CD4-positive, alpha-beta memory T cell (primary cell): ENCODE data around the gene SASH3. TPM values are rescaled to one million over a fixed set of nuclear protein-coding genes. Genes with fewer than 3 reads are reported as not detected.

ENCODE experiments used
- CTCF ChIA-PET: fragments of 350-600 bp; sonication (Branson Sonifier 250); formaldehyde crosslinking; loops from one replicate; lab custom pipeline; 2021; ENCODE audit warnings: inconsistent platforms; ENCODE audit not compliant: partially characterized antibody; lab: Charles Lee
- POLR2A ChIA-PET: fragments of 350-600 bp; sonication (Branson Sonifier 250); formaldehyde crosslinking; loops from one replicate; lab custom pipeline; 2021; ENCODE audit not compliant: partially characterized antibody; lab: Charles Lee
- DNase-seq, 5 donors: peaks; one replicate each; pipeline versions ENCODE4 v3.0.0 to v3.0.0-alpha.2; 2020 to 2022; ENCODE audit warnings: mixed read lengths in 1 of 5
- H3K27ac ChIP-seq: one replicate; pipeline ENCODE4 v1.7.0; 2013; ENCODE audit warnings: low read depth, low read length
- H3K27me3 ChIP-seq: 2 replicates; pipeline ENCODE4 v1.7.0; 2013; ENCODE audit warnings: mild to moderate bottlenecking, low read length, moderate library complexity; ENCODE audit not compliant: insufficient read depth
- H3K36me3 ChIP-seq: 2 replicates; pipeline ENCODE4 v1.7.0; 2013; ENCODE audit warnings: mild to moderate bottlenecking, low read length, moderate library complexity; ENCODE audit not compliant: insufficient read depth
- H3K4me1 ChIP-seq: 2 replicates; pipeline ENCODE4 v1.7.0; 2013; ENCODE audit warnings: mild to moderate bottlenecking, low read length, moderate library complexity; ENCODE audit not compliant: insufficient read depth
- H3K4me3 ChIP-seq, 2 donors: one replicate each; pipeline ENCODE4 v1.7.0; 2013; ENCODE audit warnings: low read length in 2 of 2, mild to moderate bottlenecking in 1 of 2
- H3K9me3 ChIP-seq, 2 donors: one replicate each; pipeline ENCODE4 v1.7.0; 2013; ENCODE audit warnings: low read length in 2 of 2, control low read depth in 1 of 2; ENCODE audit not compliant: control insufficient read depth in 1 of 2
- H3K27ac Mint-ChIP-seq, 7 donors: one replicate each; pipeline ENCODE4 v1.8.0; 2020 to 2021; ENCODE audit warnings: mixed read lengths in 7 of 7, mild to moderate bottlenecking in 6 of 7, inconsistent platforms in 3 of 7, moderate library complexity in 3 of 7
- H3K27me3 Mint-ChIP-seq, 2 donors: one replicate each; pipeline ENCODE4 v1.8.0; 2020 to 2021; ENCODE audit warnings: mixed read lengths in 2 of 2
- H3K36me3 Mint-ChIP-seq, 2 donors: one replicate each; pipeline ENCODE4 v1.8.0; 2020 to 2021; ENCODE audit warnings: mixed read lengths in 2 of 2, inconsistent platforms in 1 of 2, mild to moderate bottlenecking in 1 of 2
- H3K4me1 Mint-ChIP-seq, 4 donors: one replicate each; pipeline ENCODE4 v1.8.0; 2020 to 2021; ENCODE audit warnings: mixed read lengths in 4 of 4, mild to moderate bottlenecking in 1 of 4
- H3K4me3 Mint-ChIP-seq, 8 donors: one replicate each; pipeline ENCODE4 v1.8.0; 2020 to 2021; ENCODE audit warnings: mixed read lengths in 8 of 8, mild to moderate bottlenecking in 7 of 8, moderate library complexity in 6 of 8, inconsistent platforms in 3 of 8
- H3K9me3 Mint-ChIP-seq, 8 donors: one replicate each; pipeline ENCODE4 v1.8.0; 2020 to 2021; ENCODE audit warnings: mixed read lengths in 8 of 8, mild to moderate bottlenecking in 5 of 8, inconsistent platforms in 3 of 8, moderate library complexity in 1 of 8
- intact Hi-C: fragments of 100-400 bp; cut with micrococcal nuclease; formaldehyde crosslinking; loops from one replicate; pipeline ENCODE4 v1.15.1; 2023
- polyA plus RNA-seq, 2 donors: library from polyadenylated mRNA; unstranded; fragments of 300-500 nt; fragmentation: Illumina TruSeq; gene quantifications; one replicate each; pipeline ENCODE4 v1.2.3, GENCODE V29; 2021
- total RNA-seq, 2 experiments: library from RNA; stranded (reverse); gene quantifications; one replicate each; pipeline ENCODE4 v1.2.3, GENCODE V29; 2021

The SASH3 gene
- total and polyA plus RNA-seq, 4 experiments from 2014 or later = 83.3 to 211 (median 150) TPM

DNA sequence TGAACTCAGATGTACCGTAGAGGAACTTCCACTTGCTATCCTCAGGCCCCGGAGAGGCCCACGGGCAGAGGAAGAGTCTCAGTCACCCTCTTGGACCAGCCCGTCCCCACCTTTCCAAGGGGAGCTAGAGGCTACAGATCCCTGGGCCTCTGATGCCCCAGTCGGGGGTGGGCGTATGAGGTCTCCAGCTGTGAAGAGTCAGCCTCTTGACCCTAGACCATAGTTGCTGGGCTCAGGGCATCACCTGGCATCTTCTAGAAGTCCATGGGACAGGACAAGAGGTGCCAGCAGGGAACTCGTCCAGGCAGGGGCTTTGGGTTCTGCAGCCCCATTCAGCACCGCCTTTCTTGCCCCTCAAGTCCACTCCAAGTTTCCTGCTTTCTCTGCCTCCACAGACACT is 11.6 kb downstream of the SASH3 start:
- no peak for DNase-seq
- CTCF ChIA-PET = no interaction called here

DNA sequence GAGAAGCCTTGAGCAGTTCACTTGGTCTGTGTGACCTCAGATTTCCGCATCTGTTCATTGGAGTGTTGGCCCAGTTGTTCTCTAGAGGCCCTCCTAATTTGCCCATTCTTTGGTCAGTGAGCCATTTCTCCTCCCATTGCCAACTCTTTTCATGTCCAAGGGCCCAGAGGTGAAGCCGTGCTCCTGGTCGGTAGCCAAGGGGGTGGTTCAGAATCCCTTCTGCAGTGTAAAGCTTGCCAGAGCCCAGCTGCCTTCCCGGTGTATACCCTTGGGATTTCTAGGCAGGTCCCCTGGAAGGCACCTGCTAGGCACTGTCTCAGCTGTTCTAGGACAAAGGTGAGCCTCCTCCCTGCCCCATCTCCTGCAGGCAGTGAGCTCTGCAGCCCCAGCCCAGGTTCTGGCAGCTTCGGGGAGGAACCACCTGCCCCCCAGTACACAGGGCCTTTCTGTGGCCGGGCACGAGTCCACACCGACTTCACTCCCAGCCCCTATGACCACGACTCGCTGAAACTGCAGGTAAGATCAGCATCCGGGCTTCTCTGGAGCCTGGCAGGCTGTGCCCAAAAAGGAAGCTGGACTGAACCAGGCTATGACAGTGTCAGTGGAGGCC is 12.3 kb downstream of the SASH3 start:
- ChIA-PET CTCF (interaction anchor here (0.7 to 3.2 kb wide), 4 partner anchors 11 to 287 kb away, joined by 4 to 12 read pairs (median 5); no protein-coding TSS in a partner anchor), POLR2A (interaction anchor here (39.3 kb wide), 1 partner anchor 24 kb away, joined by 1390 read pairs; the partner anchor contains the start of gene SASH3)
- intact Hi-C loops = no loop called here
- H3K27me3 ChIP-seq = no peaks in the 10 kb centered on the region
- no peak for DNase-seq
- peaks cover 67% of the 10 kb centered on the region for H3K36me3 ChIP-seq
- H3K27ac Mint-ChIP-seq = peak overlapping the region in 2 of 7 donors; percentile 48 to 64
- no peak overlapping the region for H3K4me3 Mint-ChIP-seq
- peaks cover 28 to 55% of the 10 kb centered on the region in 2 donors for H3K36me3 Mint-ChIP-seq
- H3K9me3 ChIP-seq = no peaks in the 10 kb centered on the region
- H3K4me1 ChIP-seq = peaks cover 7% of the 10 kb centered on the region
- no peak overlapping the region for H3K27ac ChIP-seq
- no peak overlapping the region for H3K4me3 ChIP-seq
- H3K27me3 Mint-ChIP-seq = no peaks in the 10 kb centered on the region
- no peaks in the 10 kb centered on the region for H3K9me3 Mint-ChIP-seq
- peaks cover 7 to 22% (median 11%) of the 10 kb centered on the region in 4 donors for H3K4me1 Mint-ChIP-seq

More for the DNA sequence above, 11.6 kb downstream of the SASH3 start:
- Histone ChIP-seq H3K36me3 (peaks cover 67% of the 10 kb centered on the region), H3K4me3 (no peak overlapping the region), H3K27me3 (no peaks in the 10 kb centered on the region), H3K9me3 (no peaks in the 10 kb centered on the region), H3K4me1 (peaks cover 11% of the 10 kb centered on the region), H3K27ac (no peak overlapping the region)
- Mint-ChIP-seq H3K36me3 (peaks cover 31 to 60% of the 10 kb centered on the region in 2 donors), H3K9me3 (no peaks in the 10 kb centered on the region), H3K27me3 (no peaks in the 10 kb centered on the region), H3K4me1 (peaks cover 10 to 29% (median 15%) of the 10 kb centered on the region in 4 donors), H3K4me3 (no peak overlapping the region), H3K27ac (peak overlapping the region in 5 of 7 donors; percentile 0 to 73 (median 64))
- POLR2A ChIA-PET = interaction anchor here (39.3 kb wide), 1 partner anchor 23 kb away, joined by 1390 read pairs; the partner anchor contains the start of gene SASH3
- intact Hi-C loops = no loop called here

DNA sequence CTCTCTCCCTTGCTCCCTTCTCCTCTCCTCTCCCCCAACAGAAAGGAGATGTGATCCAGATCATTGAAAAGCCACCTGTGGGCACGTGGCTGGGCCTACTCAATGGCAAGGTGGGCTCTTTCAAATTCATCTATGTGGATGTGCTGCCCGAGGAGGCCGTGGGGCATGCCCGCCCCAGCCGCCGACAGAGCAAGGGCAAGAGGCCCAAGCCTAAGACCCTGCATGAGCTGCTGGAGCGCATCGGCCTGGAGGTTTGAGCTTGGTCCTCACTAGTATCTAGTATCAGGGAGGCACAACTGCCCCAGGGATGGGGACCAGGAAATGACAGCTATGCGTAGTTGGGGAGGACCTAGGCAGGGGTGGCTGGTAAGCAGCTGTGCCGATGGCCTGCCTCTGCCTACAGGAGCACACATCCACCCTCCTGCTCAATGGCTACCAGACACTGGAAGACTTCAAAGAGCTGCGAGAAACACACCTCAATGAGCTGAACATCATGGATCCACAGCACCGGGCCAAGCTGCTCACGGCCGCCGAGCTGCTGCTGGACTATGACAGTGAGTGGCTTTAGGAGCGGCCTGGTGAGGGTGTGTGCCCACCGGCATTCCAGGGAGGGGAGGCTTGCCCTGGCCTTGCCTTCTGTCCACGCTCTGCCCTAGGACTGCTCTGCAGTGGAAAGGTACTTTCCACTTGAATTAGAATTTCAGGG is 13.0 kb downstream of the SASH3 start:
- Mint-ChIP-seq H3K27ac (peak overlapping the region in 3 of 7 donors; percentile 29 to 70 (median 48)), H3K9me3 (no peaks in the 10 kb centered on the region), H3K27me3 (no peaks in the 10 kb centered on the region), H3K4me1 (peaks cover 0 to 15% (median 5%) of the 10 kb centered on the region in 4 donors), H3K4me3 (no peak overlapping the region), H3K36me3 (peaks cover 25 to 52% of the 10 kb centered on the region in 2 donors)
- ChIA-PET CTCF (interaction anchor here (0.7 to 3.2 kb wide), 4 partner anchors 11 to 286 kb away, joined by 4 to 12 read pairs (median 5); no protein-coding TSS in a partner anchor), POLR2A (interaction anchor here (39.3 kb wide), 1 partner anchor 24 kb away, joined by 1390 read pairs; the partner anchor contains the start of gene SASH3)
- intact Hi-C loops = no loop called here
- Histone ChIP-seq H3K4me3 (no peak overlapping the region), H3K27ac (no peak overlapping the region), H3K9me3 (no peaks in the 10 kb centered on the region), H3K36me3 (peaks cover 61% of the 10 kb centered on the region), H3K4me1 (peaks cover under 1% of the 10 kb centered on the region), H3K27me3 (no peaks in the 10 kb centered on the region)
- no peak for DNase-seq

DNA sequence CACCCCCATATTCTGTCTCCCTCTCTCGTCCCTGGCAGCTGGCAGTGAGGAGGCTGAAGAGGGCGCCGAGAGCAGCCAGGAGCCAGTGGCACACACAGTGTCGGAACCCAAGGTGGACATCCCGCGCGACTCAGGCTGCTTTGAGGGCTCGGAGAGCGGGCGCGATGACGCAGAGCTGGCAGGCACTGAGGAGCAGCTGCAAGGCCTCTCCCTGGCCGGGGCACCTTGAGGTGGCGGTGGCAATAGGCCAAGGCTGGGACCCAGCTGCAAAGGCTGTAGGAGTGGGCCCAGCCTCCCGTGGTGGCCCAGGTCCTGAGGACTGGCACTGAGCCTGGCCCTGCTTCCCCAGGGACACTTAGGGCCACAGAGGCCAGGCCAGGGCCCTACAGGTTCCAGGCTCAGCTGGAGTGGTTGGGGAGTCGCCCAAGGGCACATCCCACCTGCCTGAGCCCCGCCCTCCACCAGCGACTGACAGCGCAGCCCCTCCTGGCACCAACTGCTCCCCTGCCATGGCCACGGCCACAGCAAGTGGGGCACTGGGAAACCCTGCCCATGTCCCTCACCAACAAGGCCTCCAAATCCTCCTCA is 13.9 kb downstream of the SASH3 start:
- H3K36me3 Mint-ChIP-seq = peaks cover 24 to 52% of the 10 kb centered on the region in 2 donors
- Histone ChIP-seq H3K9me3 (no peaks in the 10 kb centered on the region), H3K36me3 (peaks cover 55% of the 10 kb centered on the region), H3K4me1 (peaks cover 6% of the 10 kb centered on the region), H3K4me3 (no peak overlapping the region), H3K27ac (no peak overlapping the region), H3K27me3 (no peaks in the 10 kb centered on the region)
- H3K4me3 Mint-ChIP-seq = no peak overlapping the region
- intact Hi-C loops = no loop called here
- no peaks in the 10 kb centered on the region for H3K27me3 Mint-ChIP-seq
- no peaks in the 10 kb centered on the region for H3K9me3 Mint-ChIP-seq
- ChIA-PET CTCF (interaction anchor here (0.7 to 3.2 kb wide), 3 partner anchors 12 to 156 kb away, joined by 3 to 12 read pairs (median 6); no protein-coding TSS in a partner anchor), POLR2A (interaction anchor here (39.3 kb wide), 1 partner anchor 25 kb away, joined by 1390 read pairs; the partner anchor contains the start of gene SASH3)
- no peak for DNase-seq
- H3K4me1 Mint-ChIP-seq = peaks cover 2 to 15% (median 7%) of the 10 kb centered on the region in 4 donors
- peak overlapping the region in 1 of 7 donors; percentile 57 for H3K27ac Mint-ChIP-seq

DNA sequence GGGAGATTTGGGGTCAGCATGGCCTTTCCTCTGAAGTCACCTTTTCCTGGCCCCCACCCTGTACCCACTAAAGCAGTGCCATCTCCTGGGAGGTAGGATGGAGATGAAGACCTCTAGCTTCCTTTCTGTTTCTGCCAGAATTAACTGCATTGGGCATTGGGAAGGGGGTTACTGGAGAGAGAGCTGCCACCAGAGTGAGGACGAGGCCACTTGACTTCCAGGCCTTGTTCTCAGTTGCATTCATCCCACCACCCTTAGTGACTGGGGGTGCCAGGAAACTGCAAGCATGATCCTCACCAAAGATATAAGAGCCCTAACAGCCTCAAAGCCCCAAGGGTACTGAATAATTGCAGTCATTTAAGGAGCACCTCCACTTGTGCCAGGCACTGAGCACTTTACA is 15.8 kb downstream of the SASH3 start:
- ChIA-PET CTCF (interaction anchor here (0.9 to 3.2 kb wide), 3 partner anchors 12 to 69 kb away, joined by 3 to 12 read pairs (median 7); no protein-coding TSS in a partner anchor), POLR2A (interaction anchor here (39.3 kb wide), 1 partner anchor 27 kb away, joined by 1390 read pairs; the partner anchor contains the start of gene SASH3)
- peaks cover 3 to 18% (median 10%) of the 10 kb centered on the region in 4 donors for H3K4me1 Mint-ChIP-seq
- Histone ChIP-seq H3K9me3 (no peaks in the 10 kb centered on the region), H3K27me3 (no peaks in the 10 kb centered on the region), H3K4me1 (peaks cover 7% of the 10 kb centered on the region), H3K4me3 (no peak overlapping the region), H3K27ac (no peak overlapping the region), H3K36me3 (peaks cover 43% of the 10 kb centered on the region)
- peaks cover 21 to 47% of the 10 kb centered on the region in 2 donors for H3K36me3 Mint-ChIP-seq
- no peaks in the 10 kb centered on the region for H3K9me3 Mint-ChIP-seq
- intact Hi-C loops = loop anchor here (5.0 kb wide), 1 partner anchor 38 kb away; no protein-coding TSS in a partner anchor
- DNase-seq = no peak
- no peak overlapping the region for H3K4me3 Mint-ChIP-seq
- peak overlapping the region in 2 of 7 donors; percentile 36 to 46 for H3K27ac Mint-ChIP-seq
- H3K27me3 Mint-ChIP-seq = no peaks in the 10 kb centered on the region

DNA sequence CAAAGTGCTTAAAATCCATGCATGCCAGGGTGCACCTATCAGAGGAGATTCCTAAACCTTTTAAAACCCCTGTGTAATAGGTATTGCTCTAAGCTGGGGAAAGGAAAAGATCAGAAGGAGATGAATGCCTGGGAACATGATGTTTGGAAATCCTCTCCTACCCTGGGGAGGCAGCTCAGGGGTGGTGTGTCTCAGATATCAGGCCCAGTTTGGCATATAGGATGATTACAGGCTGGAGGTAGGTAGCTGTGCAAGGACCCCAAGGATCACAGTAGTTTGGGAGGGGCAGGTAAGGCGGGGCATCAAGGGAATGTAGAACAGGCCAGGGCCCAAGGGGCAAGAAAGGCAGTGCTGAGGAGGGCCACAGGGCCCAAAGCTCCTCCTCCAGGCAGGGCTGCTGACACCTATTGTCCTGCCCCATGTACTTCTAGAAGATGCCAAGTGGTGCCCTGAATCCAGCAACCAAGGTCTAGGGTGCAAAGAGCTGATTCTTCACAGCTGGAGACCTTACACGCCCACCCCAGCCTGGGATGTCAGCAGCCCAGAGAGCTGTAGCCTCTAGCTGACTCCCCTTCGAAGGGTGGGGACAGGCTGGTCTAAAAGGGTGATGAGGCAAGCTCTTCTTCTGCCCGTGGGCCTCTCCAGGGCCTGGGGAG is 17.6 kb downstream of the SASH3 start:
- Histone ChIP-seq H3K4me3 (no peak overlapping the region), H3K27me3 (no peaks in the 10 kb centered on the region), H3K36me3 (peaks cover 25% of the 10 kb centered on the region), H3K9me3 (no peaks in the 10 kb centered on the region), H3K4me1 (peaks cover 7% of the 10 kb centered on the region), H3K27ac (no peak overlapping the region)
- H3K27ac Mint-ChIP-seq = peak overlapping the region in 3 of 7 donors; percentile 36 to 60 (median 43)
- DNase-seq = no peak
- H3K27me3 Mint-ChIP-seq = no peaks in the 10 kb centered on the region
- peaks cover 15 to 35% of the 10 kb centered on the region in 2 donors for H3K36me3 Mint-ChIP-seq
- no peaks in the 10 kb centered on the region for H3K9me3 Mint-ChIP-seq
- CTCF ChIA-PET = interaction anchor here (0.7 to 2.5 kb wide), 2 partner anchors 14 to 16 kb away, joined by 3 to 8 read pairs; no protein-coding TSS in a partner anchor
- no peak overlapping the region for H3K4me3 Mint-ChIP-seq
- POLR2A ChIA-PET = interaction anchor here (1.1 to 39.3 kb wide), 3 partner anchors 10 to 59 kb away, joined by 3 to 1390 read pairs (median 4); partner anchors contain the start of genes SASH3 and XPNPEP2
- intact Hi-C loops = loop anchor here (5.0 kb wide), 1 partner anchor 40 kb away; no protein-coding TSS in a partner anchor
- H3K4me1 Mint-ChIP-seq = peaks cover 2 to 18% (median 10%) of the 10 kb centered on the region in 4 donors
